ENCODE results near the gene LIN28B. TPM values are rescaled to one million over a fixed set of nuclear protein-coding genes. Genes with fewer than 3 reads are reported as not detected.

Gene LIN28B
- total RNA-seq, 2 donors from 2014 or later, result not detected

Other genes starting within 250 kb of the LIN28B start
- 10 to 100 TPM; 14.1 to 16.8 TPM for gene HACE1, start 97.2 kb upstream of the LIN28B start, total RNA-seq
- gene POPDC3, start 222.9 kb downstream of the LIN28B start, total RNA-seq, result not detected

Measured in natural killer cell treated with Interleukin-12 subunit alpha and Interleukin-12 subunit beta and Interleukin-15 and Interleukin-18, amount 100 ng/mL, for 72 hours (primary cell).